GM12801 (cell line): ENCODE data around the gene DKKL1.

Experiments
- TF ChIP-seq, protein P1 (sequence below): IDR thresholded peaks from one replicate; pipeline ENCODE4 v1.5.1; 2011; ENCODE audit warnings: control low read depth; ENCODE audit not compliant: insufficient read length; ENCODE audit errors: extremely low read depth

DKKL1 gene

DNA sequence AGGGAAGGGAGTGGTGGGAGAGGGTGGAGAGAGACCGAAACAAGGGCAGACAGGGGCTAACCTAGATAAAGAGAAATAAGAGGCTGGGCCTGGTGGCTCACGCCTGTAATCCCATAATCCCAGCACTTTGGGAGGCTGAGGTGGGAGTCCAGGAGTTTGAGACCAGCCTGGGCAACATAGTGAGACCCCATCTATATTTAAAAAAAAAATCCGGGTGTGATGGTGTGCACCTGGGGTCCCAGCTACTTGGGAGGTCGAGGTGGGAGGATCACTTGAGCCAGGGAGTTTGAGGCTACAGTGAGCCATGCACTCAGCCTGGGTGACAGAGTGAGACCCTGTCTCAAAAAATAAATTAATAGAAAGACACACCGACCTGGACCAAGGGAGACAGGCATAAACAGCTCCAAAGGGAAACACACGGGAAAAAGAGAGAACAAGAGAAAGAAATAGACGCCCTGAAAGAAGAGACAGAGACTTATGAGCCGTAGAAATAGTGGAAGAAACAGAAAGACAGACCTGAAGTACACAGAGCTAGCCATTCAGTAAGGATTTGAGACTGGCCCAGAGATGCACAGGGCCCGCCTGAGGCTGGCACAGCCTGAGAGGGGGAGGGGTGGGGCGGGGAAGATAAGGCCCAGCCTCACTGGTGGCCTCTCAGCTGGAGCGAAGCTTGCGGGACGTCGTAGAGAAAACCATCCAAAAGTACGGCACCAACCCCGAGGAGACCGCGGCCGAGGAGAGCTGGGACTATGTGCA, 26.2 kb upstream of the DKKL1 start:
- TF ChIP-seq, protein P1, sequence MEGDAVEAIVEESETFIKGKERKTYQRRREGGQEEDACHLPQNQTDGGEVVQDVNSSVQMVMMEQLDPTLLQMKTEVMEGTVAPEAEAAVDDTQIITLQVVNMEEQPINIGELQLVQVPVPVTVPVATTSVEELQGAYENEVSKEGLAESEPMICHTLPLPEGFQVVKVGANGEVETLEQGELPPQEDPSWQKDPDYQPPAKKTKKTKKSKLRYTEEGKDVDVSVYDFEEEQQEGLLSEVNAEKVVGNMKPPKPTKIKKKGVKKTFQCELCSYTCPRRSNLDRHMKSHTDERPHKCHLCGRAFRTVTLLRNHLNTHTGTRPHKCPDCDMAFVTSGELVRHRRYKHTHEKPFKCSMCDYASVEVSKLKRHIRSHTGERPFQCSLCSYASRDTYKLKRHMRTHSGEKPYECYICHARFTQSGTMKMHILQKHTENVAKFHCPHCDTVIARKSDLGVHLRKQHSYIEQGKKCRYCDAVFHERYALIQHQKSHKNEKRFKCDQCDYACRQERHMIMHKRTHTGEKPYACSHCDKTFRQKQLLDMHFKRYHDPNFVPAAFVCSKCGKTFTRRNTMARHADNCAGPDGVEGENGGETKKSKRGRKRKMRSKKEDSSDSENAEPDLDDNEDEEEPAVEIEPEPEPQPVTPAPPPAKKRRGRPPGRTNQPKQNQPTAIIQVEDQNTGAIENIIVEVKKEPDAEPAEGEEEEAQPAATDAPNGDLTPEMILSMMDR: no peak

DNA sequence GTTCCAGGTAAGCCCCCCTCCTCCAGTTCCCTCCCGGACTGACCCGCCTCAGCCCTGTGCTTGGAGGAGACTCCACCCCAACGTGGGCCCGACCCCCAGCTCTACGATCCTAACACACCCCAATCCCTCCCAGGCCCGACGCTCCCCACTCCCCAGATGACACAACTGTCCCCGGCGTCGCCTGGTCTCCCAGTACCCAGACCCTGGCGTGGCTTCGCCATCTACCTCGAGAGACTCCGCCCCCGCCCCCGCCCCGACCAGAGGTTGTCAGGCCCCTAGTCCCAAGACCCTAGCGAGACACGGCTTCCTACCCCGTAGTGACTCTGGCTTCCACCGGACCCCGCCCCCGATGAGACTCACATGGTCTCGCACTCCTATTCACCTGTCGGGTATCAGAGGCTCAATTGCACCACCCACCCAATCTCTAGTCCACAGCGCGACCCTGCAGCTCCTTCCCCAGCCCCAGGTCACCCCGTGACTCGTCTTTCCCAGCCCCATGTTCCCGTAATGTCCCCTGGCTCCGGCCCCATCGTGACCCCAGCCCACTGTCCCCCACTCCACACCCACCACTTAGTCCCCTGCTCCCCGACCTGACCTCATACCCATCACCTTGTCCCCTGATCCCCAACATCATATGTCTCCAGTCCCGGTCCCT, 25.5 kb upstream of the DKKL1 start:
- TF ChIP-seq, protein P1: no peak

DNA sequence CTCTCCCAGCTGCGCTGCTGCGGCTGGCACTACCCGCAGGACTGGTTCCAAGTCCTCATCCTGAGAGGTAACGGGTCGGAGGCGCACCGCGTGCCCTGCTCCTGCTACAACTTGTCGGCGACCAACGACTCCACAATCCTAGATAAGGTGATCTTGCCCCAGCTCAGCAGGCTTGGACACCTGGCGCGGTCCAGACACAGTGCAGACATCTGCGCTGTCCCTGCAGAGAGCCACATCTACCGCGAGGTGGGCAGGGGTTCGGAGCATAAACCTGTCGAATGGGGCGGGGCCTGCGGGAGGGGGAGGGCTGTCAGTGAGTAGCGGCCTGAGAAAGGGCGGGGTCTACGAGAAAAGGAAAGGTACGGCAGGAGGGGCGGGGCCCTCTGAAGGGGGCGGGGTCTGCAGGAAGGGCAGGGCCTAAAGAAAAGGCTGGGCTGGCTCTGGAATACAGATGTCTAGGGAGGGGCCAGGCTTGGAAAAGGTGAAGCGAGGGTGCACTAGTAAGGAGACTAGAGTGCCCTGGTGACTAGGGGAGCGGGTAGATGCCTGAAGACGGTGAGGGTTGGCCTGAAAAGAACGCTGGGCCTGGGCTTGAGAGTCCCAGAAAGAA, 24.9 kb upstream of the DKKL1 start:
- TF ChIP-seq, protein P1: no peak

DNA sequence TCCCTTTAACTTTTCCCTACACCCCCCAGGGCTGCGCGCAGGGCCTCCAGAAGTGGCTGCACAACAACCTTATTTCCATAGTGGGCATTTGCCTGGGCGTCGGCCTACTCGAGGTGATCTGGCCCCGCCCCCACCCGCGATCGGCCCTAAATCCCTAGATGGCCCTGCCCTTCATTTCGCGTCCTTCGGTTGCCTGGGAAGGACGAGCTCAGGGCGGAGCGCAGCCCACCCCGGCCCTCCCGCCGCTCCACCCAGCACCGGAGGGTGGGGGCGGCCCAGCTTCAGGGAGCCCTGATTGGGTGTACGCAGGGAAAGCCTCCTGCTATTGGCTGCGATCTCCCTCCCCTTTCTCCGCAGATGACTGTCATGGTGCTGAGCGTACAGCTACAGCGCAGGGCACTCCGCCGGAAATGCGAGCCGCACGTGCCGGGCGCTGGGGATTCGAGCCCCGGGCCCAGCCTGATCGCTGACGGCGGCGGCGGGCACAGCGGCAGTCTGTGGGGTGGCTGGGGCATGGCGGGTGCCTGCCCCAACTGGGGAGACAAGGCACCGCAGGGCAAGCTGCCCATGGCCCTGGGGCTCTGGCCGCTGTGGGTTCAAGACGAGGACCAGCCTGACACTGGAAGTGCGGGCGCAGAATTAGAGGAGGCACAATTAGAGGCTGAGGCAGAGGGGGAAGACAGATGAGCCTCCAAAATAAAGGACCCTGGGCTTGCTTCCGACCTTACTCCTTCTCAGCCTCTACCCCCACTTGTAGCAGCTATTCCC, 24.2 kb upstream of the DKKL1 start:
- TF ChIP-seq, protein P1: no peak

DNA sequence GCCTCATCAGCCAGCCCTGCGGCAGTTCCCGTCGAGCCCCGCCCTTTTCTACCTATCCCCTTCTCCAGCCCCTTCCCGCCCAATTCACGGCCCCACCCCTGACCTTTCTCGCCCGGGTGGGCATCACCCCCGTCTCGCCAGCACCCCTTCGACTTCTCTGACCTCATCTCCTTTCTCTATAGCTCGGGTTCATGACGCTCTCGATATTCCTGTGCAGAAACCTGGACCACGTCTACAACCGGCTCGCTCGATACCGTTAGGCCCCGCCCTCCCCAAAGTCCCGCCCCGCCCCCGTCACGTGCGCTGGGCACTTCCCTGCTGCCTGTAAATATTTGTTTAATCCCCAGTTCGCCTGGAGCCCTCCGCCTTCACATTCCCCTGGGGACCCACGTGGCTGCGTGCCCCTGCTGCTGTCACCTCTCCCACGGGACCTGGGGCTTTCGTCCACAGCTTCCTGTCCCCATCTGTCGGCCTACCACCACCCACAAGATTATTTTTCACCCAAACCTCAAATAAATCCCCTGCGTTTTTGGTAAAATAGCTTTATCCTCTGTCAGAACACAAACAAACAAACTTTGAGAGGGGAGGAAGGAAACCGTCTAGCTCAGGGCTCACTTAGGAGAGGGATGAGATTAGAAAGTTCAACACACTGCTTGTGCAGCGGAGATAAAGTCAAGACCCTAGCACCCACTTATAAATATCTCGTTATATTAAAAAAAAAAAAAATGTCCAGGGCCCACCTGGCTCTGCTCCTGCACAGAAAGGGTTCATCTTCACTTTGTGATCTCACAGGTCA, 23.4 kb upstream of the DKKL1 start:
- TF ChIP-seq, protein P1: no peak

DNA sequence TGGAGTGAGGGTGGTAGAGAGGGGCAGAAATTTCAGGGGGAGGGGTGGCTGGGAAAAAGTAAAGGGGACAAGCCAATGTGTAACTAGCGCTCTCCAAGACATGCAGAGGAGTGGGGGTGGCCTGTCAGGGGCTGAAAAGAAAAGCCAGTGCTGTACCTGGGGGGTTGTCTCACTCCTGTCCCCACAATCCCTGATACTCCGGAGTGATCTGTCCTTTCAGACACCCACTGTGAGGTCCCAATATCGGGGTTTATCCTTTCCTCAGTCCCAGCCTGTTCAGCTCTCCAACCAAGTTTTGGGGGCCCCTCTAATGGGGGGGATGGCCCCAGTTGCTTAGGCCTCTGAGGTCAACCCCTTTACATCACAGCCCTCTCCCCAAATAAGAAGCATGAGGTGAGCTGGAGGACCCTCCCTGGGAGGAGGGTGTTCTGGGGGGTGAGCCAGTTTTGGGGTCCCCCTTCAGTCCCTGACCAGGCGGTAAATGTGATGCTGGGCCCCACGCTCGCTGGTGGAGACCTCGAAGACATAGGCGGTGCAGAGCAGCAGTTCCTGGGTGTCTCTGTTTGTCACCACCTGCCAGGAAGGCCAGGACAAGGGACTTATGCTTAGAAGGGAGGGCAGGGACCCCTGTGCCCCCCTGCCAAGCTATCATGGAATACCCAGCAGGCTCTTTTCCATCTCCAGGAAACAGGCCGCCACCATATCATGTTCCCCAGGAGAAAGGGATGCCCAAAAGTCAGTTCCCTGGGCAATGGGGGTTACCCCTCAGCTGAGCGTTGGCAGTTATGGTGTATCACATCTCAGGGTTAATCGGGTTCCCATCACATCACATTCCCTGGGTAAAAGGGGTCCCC, 22.6 kb upstream of the DKKL1 start:
- TF ChIP-seq, protein P1: no peak
